ENCODE results near the gene TMEM201. TPM values are rescaled to one million over a fixed set of nuclear protein-coding genes. Genes with fewer than 3 reads are reported as not detected.

The TMEM201 gene
- total and polyA plus RNA-seq, 2 of the 4 experiments (the other 2 are of a cell fraction): 1.3 to 8.7 TPM

DNA sequence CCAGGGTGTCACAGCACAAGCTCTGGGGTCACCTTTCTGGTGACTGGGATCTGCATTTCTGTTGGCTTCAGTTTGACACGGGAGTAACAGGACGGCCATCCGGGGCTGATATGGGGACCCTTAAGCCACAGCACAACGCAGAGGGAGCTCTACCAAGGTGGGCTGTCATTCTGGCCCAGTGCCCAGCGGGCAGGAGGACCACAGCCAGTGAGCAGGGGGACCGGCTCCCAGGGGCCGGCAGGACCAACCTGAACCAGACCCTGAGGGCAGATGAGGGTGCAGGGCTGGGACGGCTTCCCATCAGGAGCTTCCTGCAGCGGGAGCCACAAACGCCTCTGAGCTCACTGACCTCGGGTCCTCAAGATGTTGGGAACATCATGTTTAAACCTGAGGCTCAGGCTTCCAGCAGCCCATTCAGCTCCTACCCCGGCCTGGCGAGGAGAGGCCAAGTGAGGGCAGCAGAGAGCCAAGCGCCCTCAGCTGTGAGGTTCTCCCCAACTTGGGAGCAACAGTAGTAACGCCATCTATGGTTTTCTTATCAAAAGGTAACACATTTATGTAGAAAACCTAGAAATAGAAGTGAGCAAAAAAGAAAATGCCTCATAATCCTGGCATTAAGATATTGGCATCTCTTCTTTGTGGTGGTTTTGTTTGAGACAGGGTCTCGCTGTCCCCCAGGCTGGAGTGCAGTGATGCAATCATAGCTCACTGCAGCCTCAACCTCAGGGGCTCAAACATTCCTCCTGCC, 26.8 kb downstream of the TMEM201 start (continued):
- no peak for TF ChIP-seq RCOR1 (IDR thresholded peaks at IDR 0.05; ENCODE audit: insufficient replicate concordance, low read length)

DNA sequence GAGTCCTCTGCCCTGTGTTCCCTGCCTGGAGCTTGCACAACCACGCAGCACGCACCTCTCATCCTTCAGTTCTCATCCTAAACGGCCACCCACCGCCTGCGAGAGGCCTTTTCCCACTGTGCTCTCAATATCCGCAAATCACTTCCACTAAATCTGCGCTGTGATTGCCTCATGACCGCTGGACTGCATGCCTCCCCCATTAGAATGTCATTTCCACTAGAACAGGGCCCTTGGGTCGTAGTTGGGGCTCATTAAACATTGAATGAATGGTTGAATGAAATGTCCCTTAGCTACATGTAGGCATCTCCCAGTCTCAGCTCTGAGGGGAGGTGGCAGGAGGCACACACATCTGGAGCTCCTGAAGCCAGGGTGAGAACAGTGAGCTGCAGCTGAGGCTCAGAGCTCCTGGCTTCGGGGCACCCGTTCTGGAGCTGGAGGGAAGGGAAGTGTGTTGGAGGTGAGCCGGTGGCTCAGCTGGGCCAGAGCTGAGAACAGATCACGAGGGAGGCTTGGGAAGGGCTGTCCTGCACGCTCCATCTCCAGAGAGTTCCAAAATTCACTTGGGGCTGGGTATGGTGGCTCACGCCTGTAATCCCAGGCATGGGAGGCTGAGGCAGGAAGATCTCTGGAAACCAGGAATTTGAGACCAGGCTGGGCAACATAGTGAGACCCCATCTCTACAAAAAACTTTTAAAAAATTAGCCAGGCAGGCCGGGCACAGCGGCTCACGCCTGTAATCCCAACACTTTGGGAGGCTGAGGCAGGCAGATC, 30.4 kb downstream of the TMEM201 start:
- no peak overlapping the region for H3K27ac ChIP-seq (ENCODE audit: insufficient read depth, low read length)
- H4K8ac ChIP-seq (ENCODE audit: low read depth in 2 of 2, low read length in 2 of 2): no peak overlapping the region
- H3K27me3 ChIP-seq (ENCODE audit: control insufficient read depth, insufficient read depth, low read length): no peaks in the 10 kb centered on the region
- no peak overlapping the region for H2AK9ac ChIP-seq (replicated peaks; ENCODE audit: low read depth, low read length, poor library complexity)
- intact Hi-C loops (cut with micrococcal nuclease) (no loop called here), dilution Hi-C loops (cut with HindIII; ENCODE audit: low sequenced_read_pairs, unreplicated experiment) (no loop called here), in situ Hi-C loops (cut with MboI; ENCODE audit: low sequenced_read_pairs) (no loop called here)
- H3K36me3 ChIP-seq (ENCODE audit: control insufficient read depth, insufficient read depth, low read length): no peaks in the 10 kb centered on the region
- H3K4me1 ChIP-seq (ENCODE audit: control insufficient read depth, insufficient read depth, low read length): no peaks in the 10 kb centered on the region
- H3K4ac ChIP-seq (ENCODE audit: low read depth, low read length): no peak overlapping the region
- no peak overlapping the region for H2BK5ac ChIP-seq (ENCODE audit: low read depth, low read length, poor library complexity, severe bottlenecking)
- no peak overlapping the region for H2AK5ac ChIP-seq (ENCODE audit: low read depth, low read length)
- H2BK20ac ChIP-seq (ENCODE audit: low read depth, low read length): no peak overlapping the region
- ChIA-PET POLR2A (ENCODE audit: unreplicated experiment) (no interaction called here), CTCF (no interaction called here)
- no peak overlapping the region for H4K5ac ChIP-seq (ENCODE audit: low read depth, low read length)
- H2BK120ac ChIP-seq (ENCODE audit: low read depth, low read length): no peak overlapping the region
- BruUV-seq (replicated peaks): no TSS peak
- H3K18ac ChIP-seq (ENCODE audit: low read depth, low read length): no peak overlapping the region
- no peak overlapping the region for H2BK15ac ChIP-seq (ENCODE audit: low read depth, low read length)
- no peak overlapping the region for H4K91ac ChIP-seq (ENCODE audit: insufficient read depth, low read depth, low read length)
- no peaks in the 10 kb centered on the region for H4K20me1 ChIP-seq (ENCODE audit: insufficient read depth, low read length)
- ATAC-seq (ENCODE audit: low read depth) (no peak), DNase-seq (no peak)
- H3K4me2 ChIP-seq (ENCODE audit: low read depth, low read length): no peak overlapping the region
- no CpG with 5 or more reads among the region's 18 CpGs for WGBS, 2 experiments (ENCODE audit: extremely low coverage in 2 of 2, insufficient read length in 1 of 2)
- H3K9ac ChIP-seq (ENCODE audit: low read depth, low read length): no peak overlapping the region
- no peaks in the 10 kb centered on the region for H3K9me1 ChIP-seq (ENCODE audit: insufficient read depth, low read length)
- no peak overlapping the region for H3K56ac ChIP-seq (ENCODE audit: extremely low read depth, insufficient read depth, low read length)
- no peak overlapping the region for H3K14ac ChIP-seq (replicated peaks; ENCODE audit: low read depth, low read length)
- no peak overlapping the region for H2AFZ ChIP-seq (replicated peaks; ENCODE audit: low read length, poor library complexity)
- no peaks in the 10 kb centered on the region for H3K79me1 ChIP-seq (ENCODE audit: low read depth in 1 of 2, low read length in 2 of 2)
- H3K4me3 ChIP-seq (ENCODE audit: insufficient read depth, low read depth, low read length): no peak overlapping the region
- H3K9me3 ChIP-seq (ENCODE audit: control insufficient read depth, insufficient read depth, low read length): no peaks in the 10 kb centered on the region
- H3K23ac ChIP-seq (ENCODE audit: low read depth, low read length): no peak overlapping the region
- TF ChIP-seq BHLHE40 (IDR thresholded peaks at IDR 0.05; ENCODE audit: low read depth, low read length): no peak
- no peak for TF ChIP-seq NFE2L2 (IDR thresholded peaks at IDR 0.05; ENCODE audit: low read depth, low read length)
- TF ChIP-seq RCOR1 (IDR thresholded peaks at IDR 0.05; ENCODE audit: insufficient replicate concordance, low read length): no peak
- TF ChIP-seq, protein P1, sequence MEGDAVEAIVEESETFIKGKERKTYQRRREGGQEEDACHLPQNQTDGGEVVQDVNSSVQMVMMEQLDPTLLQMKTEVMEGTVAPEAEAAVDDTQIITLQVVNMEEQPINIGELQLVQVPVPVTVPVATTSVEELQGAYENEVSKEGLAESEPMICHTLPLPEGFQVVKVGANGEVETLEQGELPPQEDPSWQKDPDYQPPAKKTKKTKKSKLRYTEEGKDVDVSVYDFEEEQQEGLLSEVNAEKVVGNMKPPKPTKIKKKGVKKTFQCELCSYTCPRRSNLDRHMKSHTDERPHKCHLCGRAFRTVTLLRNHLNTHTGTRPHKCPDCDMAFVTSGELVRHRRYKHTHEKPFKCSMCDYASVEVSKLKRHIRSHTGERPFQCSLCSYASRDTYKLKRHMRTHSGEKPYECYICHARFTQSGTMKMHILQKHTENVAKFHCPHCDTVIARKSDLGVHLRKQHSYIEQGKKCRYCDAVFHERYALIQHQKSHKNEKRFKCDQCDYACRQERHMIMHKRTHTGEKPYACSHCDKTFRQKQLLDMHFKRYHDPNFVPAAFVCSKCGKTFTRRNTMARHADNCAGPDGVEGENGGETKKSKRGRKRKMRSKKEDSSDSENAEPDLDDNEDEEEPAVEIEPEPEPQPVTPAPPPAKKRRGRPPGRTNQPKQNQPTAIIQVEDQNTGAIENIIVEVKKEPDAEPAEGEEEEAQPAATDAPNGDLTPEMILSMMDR (conservative IDR thresholded peaks at IDR 0.05; ENCODE audit: low read depth, low read length): no peak
- TF ChIP-seq RAD21 (IDR thresholded peaks at IDR 0.05; ENCODE audit: low read length): no peak
- TF ChIP-seq MAZ (IDR thresholded peaks at IDR 0.05; ENCODE audit: borderline replicate concordance, low read depth, low read length): no peak
- TF ChIP-seq, protein P2, sequence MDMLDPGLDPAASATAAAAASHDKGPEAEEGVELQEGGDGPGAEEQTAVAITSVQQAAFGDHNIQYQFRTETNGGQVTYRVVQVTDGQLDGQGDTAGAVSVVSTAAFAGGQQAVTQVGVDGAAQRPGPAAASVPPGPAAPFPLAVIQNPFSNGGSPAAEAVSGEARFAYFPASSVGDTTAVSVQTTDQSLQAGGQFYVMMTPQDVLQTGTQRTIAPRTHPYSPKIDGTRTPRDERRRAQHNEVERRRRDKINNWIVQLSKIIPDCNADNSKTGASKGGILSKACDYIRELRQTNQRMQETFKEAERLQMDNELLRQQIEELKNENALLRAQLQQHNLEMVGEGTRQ (IDR thresholded peaks at IDR 0.05; ENCODE audit: low read depth, low read length): no peak
- TF ChIP-seq CHD1 (IDR thresholded peaks at IDR 0.05; ENCODE audit: low read depth, low read length): no peak
- no peak for TF ChIP-seq SMC3 (IDR thresholded peaks at IDR 0.05; ENCODE audit: low read depth, low read length)
- no peak for TF ChIP-seq FOS (IDR thresholded peaks at IDR 0.05; ENCODE audit: low read depth, low read length)
- TF ChIP-seq CEBPB (IDR thresholded peaks at IDR 0.05; ENCODE audit: low read depth, low read length): no peak
- TF ChIP-seq MAFK (IDR thresholded peaks at IDR 0.05; ENCODE audit: low read depth, low read length): no peak
- TF ChIP-seq MXI1 (IDR thresholded peaks at IDR 0.05; ENCODE audit: borderline replicate concordance, low read depth, low read length): no peak

Data from IMR-90 (cell line).